GM11168 (cell line): ENCODE results near the gene R3HDM4.
"Not testable (repeated sequence)": the region's sequence is repeated elsewhere in the genome, so short reads cannot be mapped to it uniquely, and the experiment has no call there.

ENCODE experiments used
- in situ Hi-C: fragments of 300-500 bp; cut with MboI; formaldehyde crosslinking; loops from one replicate; pipeline ENCODE4 v1.12.0; 2022; ENCODE audit warnings: low sequenced_read_pairs; ENCODE audit not compliant: unreplicated experiment

Gene R3HDM4

GRCh38 chr19:897442-898039, 15.5 kb downstream of the R3HDM4 start:
- in situ Hi-C loops: no loop called here

GRCh38 chr19:896999-897398, 16.0 kb downstream of the R3HDM4 start:
- in situ Hi-C loops: no loop called here

- in situ Hi-C loops: no loop called here
These were observed 16.6 kb downstream of the R3HDM4 start for GRCh38 chr19:896434-896833.

- in situ Hi-C loops: no loop called here
These were observed 19.9 kb downstream of the R3HDM4 start, which contains the start of the genes MED16 and RNU6-9 for GRCh38 chr19:892894-893689. MED16 (minus strand) TSS chr19:893187; CDS start chr19:891131, 2,056 bp downstream. RNU6-9 (plus strand) TSS chr19:893484.

GRCh38 chr19:892243-892893, 20.7 kb downstream of the R3HDM4 start:
- in situ Hi-C loops: no loop called here

GRCh38 chr19:891421-892200, 21.4 kb downstream of the R3HDM4 start:
- in situ Hi-C loops: not testable (repeated sequence)

GRCh38 chr19:890831-891230, 22.2 kb downstream of the R3HDM4 start:
- in situ Hi-C loops: no loop called here

GRCh38 chr19:889662-890295, 23.2 kb downstream of the R3HDM4 start:
- in situ Hi-C loops: no loop called here

- in situ Hi-C loops: no loop called here
These were observed 24.2 kb downstream of the R3HDM4 start for GRCh38 chr19:888581-889385.

- in situ Hi-C loops: no loop called here
These were observed 25.4 kb downstream of the R3HDM4 start for GRCh38 chr19:887599-887998.

GRCh38 chr19:887072-887471, 25.9 kb downstream of the R3HDM4 start:
- in situ Hi-C loops: no loop called here

- in situ Hi-C loops: no loop called here
These were observed 27.3 kb downstream of the R3HDM4 start for GRCh38 chr19:885536-886224.

- in situ Hi-C loops: no loop called here
These were observed 28.4 kb downstream of the R3HDM4 start for GRCh38 chr19:884420-885211.

GRCh38 chr19:883661-884211, 29.3 kb downstream of the R3HDM4 start:
- in situ Hi-C loops: no loop called here

- in situ Hi-C loops: no loop called here
These were observed 30.0 kb downstream of the R3HDM4 start for GRCh38 chr19:882871-883497.

- in situ Hi-C loops: no loop called here
These were observed 31.5 kb downstream of the R3HDM4 start for GRCh38 chr19:881385-882071.
